Measurements from ENCODE around the gene SYK. TPM values are rescaled to one million over a fixed set of nuclear protein-coding genes. Genes with fewer than 3 reads are reported as not detected.
"Not testable (repeated sequence)": the region's sequence is repeated elsewhere in the genome, so short reads cannot be mapped to it uniquely, and the experiment has no call there.

Gene SYK
- total and polyA plus RNA-seq, 7 experiments from 2014 or later = 0.26 to 71.6 (median 2.1) TPM

- H3K36me3 Mint-ChIP-seq = no peaks in the 10 kb centered on the region
- Histone ChIP-seq H3K9me3 (ENCODE audit: control insufficient read depth in 2 of 3, low read length in 3 of 3) (no peaks in the 10 kb centered on the region), H3K27me3 (ENCODE audit: control insufficient read depth in 2 of 2, insufficient read depth in 2 of 2, low read length in 2 of 2) (no peaks in the 10 kb centered on the region), H3K4me1 (ENCODE audit: control insufficient read depth in 2 of 2, insufficient read depth in 2 of 2, low read length in 2 of 2) (no peaks in the 10 kb centered on the region), H3K4me3 (ENCODE audit: low read length) (no peak overlapping the region), H3K36me3 (ENCODE audit: control insufficient read depth in 2 of 3, insufficient read depth in 3 of 3, low read length in 3 of 3) (no peaks in the 10 kb centered on the region), H3K27ac (ENCODE audit: low read depth, low read length) (no peak overlapping the region)
- peaks cover 0 to 1% (median 0%) of the 10 kb centered on the region in 7 donors for H3K4me1 Mint-ChIP-seq
- H3K27ac Mint-ChIP-seq = no peak overlapping the region
- ChIA-PET POLR2A (no interaction called here), CTCF (no interaction called here)
- no peak overlapping the region for H3K4me3 Mint-ChIP-seq
- intact Hi-C loops (cut with micrococcal nuclease) = no loop called here
- H3K27me3 Mint-ChIP-seq = peaks cover 4 to 26% (median 14%) of the 10 kb centered on the region in 5 donors
- DNase-seq (no peak), ATAC-seq (no peak)
- H3K9me3 Mint-ChIP-seq = peaks cover 0 to 1% (median 0%) of the 10 kb centered on the region in 11 donors
Measured at GRCh38 chr9:90783552-90783951, 18.1 kb upstream of the SYK start.

GRCh38 chr9:90783964-90784363 is 17.7 kb upstream of the SYK start:
- Histone ChIP-seq H3K27me3 (ENCODE audit: control insufficient read depth in 2 of 2, insufficient read depth in 2 of 2, low read length in 2 of 2) (no peaks in the 10 kb centered on the region), H3K36me3 (ENCODE audit: control insufficient read depth in 2 of 3, insufficient read depth in 3 of 3, low read length in 3 of 3) (no peaks in the 10 kb centered on the region), H3K27ac (ENCODE audit: low read depth, low read length) (no peak overlapping the region), H3K4me3 (ENCODE audit: low read length) (no peak overlapping the region), H3K4me1 (ENCODE audit: control insufficient read depth in 2 of 2, insufficient read depth in 2 of 2, low read length in 2 of 2) (no peaks in the 10 kb centered on the region), H3K9me3 (ENCODE audit: control insufficient read depth in 2 of 3, low read length in 3 of 3) (no peaks in the 10 kb centered on the region)
- Mint-ChIP-seq H3K4me3 (no peak overlapping the region), H3K36me3 (no peaks in the 10 kb centered on the region), H3K9me3 (peaks cover 0 to 1% (median 0%) of the 10 kb centered on the region in 11 donors), H3K27ac (no peak overlapping the region), H3K4me1 (peaks cover 0 to 1% (median 0%) of the 10 kb centered on the region in 7 donors), H3K27me3 (peaks cover 4 to 26% (median 14%) of the 10 kb centered on the region in 5 donors)
- ATAC-seq (no peak), DNase-seq (no peak)
- CTCF ChIA-PET = no interaction called here
- intact Hi-C loops (cut with micrococcal nuclease) = no loop called here
- POLR2A ChIA-PET = no interaction called here

- intact Hi-C loops (cut with micrococcal nuclease) = no loop called here
- H3K27me3 ChIP-seq (ENCODE audit: control insufficient read depth in 2 of 2, insufficient read depth in 2 of 2, low read length in 2 of 2) = no peaks in the 10 kb centered on the region
Measured at GRCh38 chr9:90787771-90788460, 13.7 kb upstream of the SYK start.

GRCh38 chr9:90788527-90788926 is 13.1 kb upstream of the SYK start:
- POLR2A ChIA-PET; H3K9me3 ChIP-seq (ENCODE audit: control insufficient read depth in 2 of 3, low read length in 3 of 3); H3K36me3 ChIP-seq (ENCODE audit: control insufficient read depth in 2 of 3, insufficient read depth in 3 of 3, low read length in 3 of 3); H3K27ac ChIP-seq (ENCODE audit: low read depth, low read length); H3K27me3 ChIP-seq (ENCODE audit: control insufficient read depth in 2 of 2, insufficient read depth in 2 of 2, low read length in 2 of 2); ATAC-seq; intact Hi-C loops (cut with micrococcal nuclease); H3K36me3 Mint-ChIP-seq; CTCF ChIA-PET; H3K4me3 ChIP-seq (ENCODE audit: low read length); H3K4me3 Mint-ChIP-seq; H3K9me3 Mint-ChIP-seq; H3K27ac Mint-ChIP-seq; DNase-seq; H3K4me1 ChIP-seq (ENCODE audit: control insufficient read depth in 2 of 2, insufficient read depth in 2 of 2, low read length in 2 of 2); H3K4me1 Mint-ChIP-seq: not testable (repeated sequence)
- peaks cover 20 to 45% (median 27%) of the 10 kb centered on the region in 5 donors for H3K27me3 Mint-ChIP-seq

More at GRCh38 chr9:90787771-90788460, 13.7 kb upstream of the SYK start:
- POLR2A ChIA-PET = no interaction called here
- H3K36me3 Mint-ChIP-seq = no peaks in the 10 kb centered on the region
- H3K4me3 ChIP-seq (ENCODE audit: low read length) = no peak overlapping the region
- no peak overlapping the region for H3K4me3 Mint-ChIP-seq
- peaks cover 0 to 4% (median 0%) of the 10 kb centered on the region in 7 donors for H3K4me1 Mint-ChIP-seq
- no peak overlapping the region for H3K27ac Mint-ChIP-seq
- H3K9me3 ChIP-seq (ENCODE audit: control insufficient read depth in 2 of 3, low read length in 3 of 3) = no peaks in the 10 kb centered on the region
- H3K27me3 Mint-ChIP-seq = peaks cover 20 to 44% (median 25%) of the 10 kb centered on the region in 5 donors
- H3K4me1 ChIP-seq (ENCODE audit: control insufficient read depth in 2 of 2, insufficient read depth in 2 of 2, low read length in 2 of 2) = no peaks in the 10 kb centered on the region
- CTCF ChIA-PET = no interaction called here
- peaks cover 0 to 5% (median 0%) of the 10 kb centered on the region in 11 donors for H3K9me3 Mint-ChIP-seq
- no peaks in the 10 kb centered on the region for H3K36me3 ChIP-seq (ENCODE audit: control insufficient read depth in 2 of 3, insufficient read depth in 3 of 3, low read length in 3 of 3)
- H3K27ac ChIP-seq (ENCODE audit: low read depth, low read length) = no peak overlapping the region
- ATAC-seq (no peak), DNase-seq (no peak)

GRCh38 chr9:90789408-90789807 is 12.2 kb upstream of the SYK start:
- Histone ChIP-seq H3K27ac (ENCODE audit: low read depth, low read length) (no peak overlapping the region), H3K4me3 (ENCODE audit: low read length) (no peak overlapping the region), H3K36me3 (ENCODE audit: control insufficient read depth in 2 of 3, insufficient read depth in 3 of 3, low read length in 3 of 3) (no peaks in the 10 kb centered on the region), H3K27me3 (ENCODE audit: control insufficient read depth in 2 of 2, insufficient read depth in 2 of 2, low read length in 2 of 2) (no peaks in the 10 kb centered on the region), H3K4me1 (ENCODE audit: control insufficient read depth in 2 of 2, insufficient read depth in 2 of 2, low read length in 2 of 2) (no peaks in the 10 kb centered on the region), H3K9me3 (ENCODE audit: control insufficient read depth in 2 of 3, low read length in 3 of 3) (no peaks in the 10 kb centered on the region)
- no peak overlapping the region for H3K4me3 Mint-ChIP-seq
- peaks cover 0 to 5% (median 0%) of the 10 kb centered on the region in 11 donors for H3K9me3 Mint-ChIP-seq
- peaks cover 0 to 3% (median 0%) of the 10 kb centered on the region in 7 donors for H3K4me1 Mint-ChIP-seq
- ATAC-seq (no peak), DNase-seq (no peak)
- peaks cover 22 to 50% (median 33%) of the 10 kb centered on the region in 5 donors for H3K27me3 Mint-ChIP-seq
- ChIA-PET POLR2A (no interaction called here), CTCF (no interaction called here)
- no peaks in the 10 kb centered on the region for H3K36me3 Mint-ChIP-seq
- H3K27ac Mint-ChIP-seq = no peak overlapping the region
- intact Hi-C loops (cut with micrococcal nuclease) = no loop called here

- no peaks in the 10 kb centered on the region for H3K27me3 ChIP-seq (ENCODE audit: control insufficient read depth in 2 of 2, insufficient read depth in 2 of 2, low read length in 2 of 2)
- no peaks in the 10 kb centered on the region for H3K36me3 ChIP-seq (ENCODE audit: control insufficient read depth in 2 of 3, insufficient read depth in 3 of 3, low read length in 3 of 3)
- ChIA-PET POLR2A (no interaction called here), CTCF (no interaction called here)
- no peak overlapping the region for H3K4me3 Mint-ChIP-seq
- H3K27me3 Mint-ChIP-seq = peaks cover 22 to 50% (median 33%) of the 10 kb centered on the region in 5 donors
- peaks cover 0 to 5% (median 0%) of the 10 kb centered on the region in 11 donors for H3K9me3 Mint-ChIP-seq
- ATAC-seq (no peak), DNase-seq (no peak)
- H3K27ac Mint-ChIP-seq = no peak overlapping the region
- H3K27ac ChIP-seq (ENCODE audit: low read depth, low read length) = no peak overlapping the region
- no peaks in the 10 kb centered on the region for H3K36me3 Mint-ChIP-seq
- intact Hi-C loops (cut with micrococcal nuclease) = no loop called here
- H3K4me1 Mint-ChIP-seq = peaks cover 0 to 3% (median 0%) of the 10 kb centered on the region in 7 donors
- no peak overlapping the region for H3K4me3 ChIP-seq (ENCODE audit: low read length)
- H3K4me1 ChIP-seq (ENCODE audit: control insufficient read depth in 2 of 2, insufficient read depth in 2 of 2, low read length in 2 of 2) = no peaks in the 10 kb centered on the region
- H3K9me3 ChIP-seq (ENCODE audit: control insufficient read depth in 2 of 3, low read length in 3 of 3) = no peaks in the 10 kb centered on the region
Measured at GRCh38 chr9:90789862-90790261, 11.8 kb upstream of the SYK start.

GRCh38 chr9:90793024-90793423 is 8.6 kb upstream of the SYK start:
- H3K36me3 ChIP-seq (ENCODE audit: control insufficient read depth in 2 of 3, insufficient read depth in 3 of 3, low read length in 3 of 3); CTCF ChIA-PET; H3K4me3 ChIP-seq (ENCODE audit: low read length); H3K4me1 Mint-ChIP-seq; H3K9me3 Mint-ChIP-seq; POLR2A ChIA-PET; H3K27ac Mint-ChIP-seq; DNase-seq; H3K27me3 ChIP-seq (ENCODE audit: control insufficient read depth in 2 of 2, insufficient read depth in 2 of 2, low read length in 2 of 2); H3K36me3 Mint-ChIP-seq; intact Hi-C loops (cut with micrococcal nuclease); H3K4me1 ChIP-seq (ENCODE audit: control insufficient read depth in 2 of 2, insufficient read depth in 2 of 2, low read length in 2 of 2); H3K9me3 ChIP-seq (ENCODE audit: control insufficient read depth in 2 of 3, low read length in 3 of 3); H3K4me3 Mint-ChIP-seq; H3K27ac ChIP-seq (ENCODE audit: low read depth, low read length); ATAC-seq: not testable (repeated sequence)
- peaks cover 33 to 48% (median 37%) of the 10 kb centered on the region in 5 donors for H3K27me3 Mint-ChIP-seq

Data from naive thymus-derived CD4-positive, alpha-beta T cell (primary cell).